GM12872 (cell line): ENCODE measurements around the gene TP53INP2.

Experiments used
- CTCF ChIP-seq: IDR thresholded peaks from 3 replicates; pipeline ENCODE4 v1.5.1; 2011; ENCODE audit warnings: low read depth, mild to moderate bottlenecking, low read length, moderate library complexity; ENCODE audit not compliant: insufficient read depth

The TP53INP2 gene

GRCh38 chr20:34708621-34709043 lies 4.5 kb downstream of the TP53INP2 start:
- peak; percentile 68 for TF ChIP-seq CTCF

GRCh38 chr20:34709044-34709830 lies 5.1 kb downstream of the TP53INP2 start:
- TF ChIP-seq CTCF = no peak

- peak; percentile 66 for TF ChIP-seq CTCF
Measured at GRCh38 chr20:34709831-34710567, 5.9 kb downstream of the TP53INP2 start.

- no peak for TF ChIP-seq CTCF
Measured at GRCh38 chr20:34710568-34710839, 6.4 kb downstream of the TP53INP2 start.

GRCh38 chr20:34710861-34711574 lies 6.9 kb downstream of the TP53INP2 start:
- TF ChIP-seq CTCF = no peak

- no peak for TF ChIP-seq CTCF
Measured at GRCh38 chr20:34711813-34712430, 7.8 kb downstream of the TP53INP2 start.
